COR-L47 (cell line): ENCODE data around the gene SPAG7.
A peak's percentile ranks its signal among the peaks of the same experiment; 100 is the strongest.

Experiments used
- DNase-seq: peaks from one replicate; lab custom pipeline; 2025; lab: John Stamatoyannopoulos, UW

Gene SPAG7

DNA sequence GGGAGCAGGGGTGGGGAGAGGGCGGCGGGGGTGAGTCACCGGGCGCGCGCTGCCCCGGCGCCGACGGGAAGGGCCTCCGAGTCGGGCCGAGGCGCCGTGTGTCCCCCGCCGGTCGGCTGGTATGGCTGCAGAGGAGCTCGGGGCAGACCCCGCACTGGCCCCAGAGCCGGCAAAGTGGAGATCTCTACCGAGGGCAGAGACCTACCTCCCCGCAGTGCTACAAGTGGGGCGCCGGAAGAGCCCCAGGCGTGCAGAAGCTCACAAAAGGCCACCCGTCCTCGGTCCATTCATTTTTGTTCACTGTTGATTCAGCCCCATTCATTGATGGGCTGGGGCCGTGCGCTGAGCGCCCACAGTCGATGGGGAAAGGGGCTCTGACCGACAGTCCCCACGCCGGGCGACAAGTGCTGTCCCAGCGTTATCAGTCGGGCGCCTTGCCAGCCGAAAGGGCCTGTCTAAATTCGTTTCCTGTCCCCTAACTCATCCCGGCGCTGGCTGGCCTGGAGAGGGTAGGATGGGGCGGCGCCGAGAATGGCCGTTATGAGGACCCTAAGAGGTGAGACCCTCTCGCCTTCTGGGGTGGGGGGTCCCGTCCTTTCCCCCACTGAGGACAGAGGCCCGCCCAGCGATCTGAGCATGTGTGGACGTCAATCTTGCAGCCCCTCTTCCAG lies 17.4 kb downstream of the SPAG7 start:
- no peak for DNase-seq

DNA sequence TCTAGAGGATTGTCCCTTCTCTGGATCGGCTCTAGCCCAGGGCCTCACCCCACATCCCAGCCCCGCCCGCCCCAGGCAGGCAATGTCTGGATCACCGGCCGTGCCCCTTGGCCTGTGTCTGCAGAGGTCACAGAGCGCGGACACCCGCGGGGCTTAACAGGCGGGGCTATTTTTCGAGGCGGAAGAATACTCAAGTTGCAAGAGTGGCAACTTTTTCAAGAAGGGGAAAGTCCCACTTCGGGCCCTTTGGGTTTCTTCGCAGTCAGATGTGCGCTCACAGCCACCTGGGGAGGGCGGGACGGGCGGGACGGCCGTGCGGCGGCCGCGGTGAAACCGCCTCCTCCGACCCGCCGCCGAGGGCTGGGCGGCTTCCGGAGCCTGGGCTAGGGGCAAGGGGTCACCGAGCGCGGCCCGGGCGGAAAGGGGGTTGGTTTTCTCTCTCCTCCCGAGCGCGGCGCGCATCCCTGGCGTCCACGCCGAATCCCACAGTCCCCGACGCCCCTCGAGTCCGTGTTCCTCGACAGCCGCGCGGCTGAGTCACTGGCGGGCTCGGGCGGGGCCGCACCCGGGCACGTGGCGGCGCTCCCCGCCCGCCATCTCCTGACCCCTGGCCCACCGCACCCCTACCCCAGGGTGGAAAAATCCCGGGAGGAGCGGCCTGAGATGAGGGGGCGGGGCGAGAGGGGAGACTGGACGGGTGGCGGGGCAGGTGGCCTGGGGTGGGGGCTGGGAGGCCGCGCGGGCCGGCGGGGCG lies 18.1 kb downstream of the SPAG7 start:
- DNase-seq: no peak

DNA sequence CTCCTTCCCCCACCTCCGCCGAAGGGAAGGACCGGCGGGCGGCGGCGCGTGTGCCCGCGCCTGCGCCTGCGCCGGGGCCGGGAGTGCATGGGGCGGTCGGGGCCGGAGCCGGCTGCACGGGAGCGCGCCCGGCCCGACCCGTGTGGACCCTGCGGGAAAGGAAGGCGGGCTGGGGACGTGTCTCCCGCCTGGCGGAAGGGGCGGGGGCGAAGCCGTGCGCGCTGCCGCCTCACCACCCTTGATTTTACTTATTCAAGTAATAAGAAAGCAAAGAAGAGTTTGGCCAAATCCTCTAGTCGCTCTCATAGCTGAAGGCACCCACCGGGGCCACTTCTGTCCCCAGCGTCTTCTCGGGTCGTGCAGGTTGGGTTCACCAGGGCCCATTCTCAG lies 18.7 kb downstream of the SPAG7 start:
- DNase-seq: peak; percentile 66

DNA sequence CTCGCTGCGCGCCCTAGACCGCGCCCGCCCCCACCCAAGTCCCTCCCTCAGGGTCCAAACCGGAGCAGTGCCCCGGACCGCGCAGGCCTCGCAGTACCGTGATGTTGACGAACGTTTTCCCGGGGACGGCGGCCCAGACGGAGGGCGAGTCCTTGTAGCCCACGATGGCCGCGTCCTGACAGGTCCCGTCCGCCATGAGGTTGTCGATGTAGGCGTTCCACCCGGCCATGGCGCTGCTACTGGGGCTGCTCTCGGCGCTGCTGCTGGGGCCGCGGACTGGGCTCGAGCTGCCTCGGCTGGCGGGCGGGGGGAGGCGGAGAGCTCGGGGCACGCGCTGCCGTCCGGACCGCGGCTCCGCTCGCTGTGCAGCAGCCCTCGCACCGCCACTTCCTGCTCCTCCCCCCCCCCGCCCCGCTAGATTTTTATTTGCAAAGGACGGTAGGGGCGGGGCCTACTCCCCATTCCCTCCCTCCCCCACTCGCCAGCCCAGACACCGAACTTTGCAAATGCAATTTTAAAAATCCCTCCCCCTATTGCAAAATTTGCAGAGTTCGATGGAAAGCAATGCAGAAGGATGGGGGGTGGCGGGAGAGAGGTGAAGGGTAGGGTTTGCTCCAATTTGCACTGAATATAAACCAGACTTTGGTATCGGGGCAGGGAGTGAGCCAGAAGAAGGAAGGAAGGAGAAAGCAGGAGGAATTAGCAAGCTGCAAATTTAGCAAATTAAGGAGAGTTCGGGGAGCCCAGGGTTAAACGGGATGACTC lies 19.3 kb downstream of the SPAG7 start, which contains the start of gene PFN1:
PFN1 (minus strand) TSS at position 365 of the 765 bp plus-strand sequence; CDS start at position 229, 136 bp downstream.
- peak; percentile 54 for DNase-seq

DNA sequence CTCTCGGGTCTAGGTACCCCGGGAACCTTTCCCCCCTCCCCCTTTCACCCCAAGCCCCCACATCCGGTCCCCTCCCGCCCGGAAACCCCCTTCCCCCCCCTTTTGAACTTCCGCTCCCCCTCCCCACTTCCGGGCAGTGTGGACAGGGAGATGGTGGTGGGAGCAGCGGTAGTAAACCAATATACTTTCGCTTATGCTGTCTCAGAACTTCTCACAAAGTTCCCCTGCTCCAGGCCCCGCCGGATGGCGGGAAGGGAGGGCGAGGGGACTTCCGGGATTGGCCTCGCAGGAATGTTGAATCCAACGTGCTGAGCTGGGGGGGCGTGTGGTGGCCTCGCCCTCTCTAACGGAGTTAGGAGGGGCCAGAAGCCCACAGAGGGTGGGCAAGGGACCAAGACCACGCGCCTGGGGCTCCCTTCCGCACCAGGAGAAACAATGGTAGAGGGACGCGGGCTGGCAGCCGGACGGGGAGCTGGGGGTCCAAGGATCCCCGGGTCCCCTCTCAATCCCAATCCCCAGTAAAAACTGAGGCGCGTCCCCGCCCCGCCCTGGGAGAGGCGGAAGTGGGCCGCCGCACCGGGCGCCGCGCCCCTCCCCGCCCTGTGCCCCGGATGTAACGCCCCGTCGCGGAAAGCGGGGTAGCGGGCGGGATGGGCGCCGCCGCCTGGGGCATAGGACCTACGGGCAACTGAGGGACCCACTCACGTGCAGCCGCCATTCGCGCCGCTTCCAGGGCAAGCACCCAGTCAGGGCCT lies 20.0 kb downstream of the SPAG7 start:
- DNase-seq: no peak

DNA sequence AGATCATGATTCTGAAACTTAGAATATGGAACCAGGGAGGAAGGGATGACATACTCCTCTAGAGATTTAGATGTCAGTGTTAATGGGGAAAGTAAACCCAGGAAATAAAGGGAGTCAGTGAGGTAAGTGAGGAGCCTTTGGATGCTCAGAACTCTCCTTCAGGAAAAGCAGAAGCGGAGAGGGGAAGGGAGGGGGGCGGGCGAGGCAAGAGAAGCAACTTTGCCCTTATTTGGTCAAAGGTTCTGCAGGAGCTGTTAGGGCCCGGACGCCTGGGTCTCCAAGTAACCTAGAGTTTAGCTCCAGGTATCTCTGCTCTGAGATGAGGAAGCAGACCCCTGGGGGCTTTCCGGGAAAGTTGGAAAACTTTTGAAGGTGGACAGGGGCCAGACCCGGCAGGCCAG lies 20.6 kb downstream of the SPAG7 start:
- DNase-seq: no peak

DNA sequence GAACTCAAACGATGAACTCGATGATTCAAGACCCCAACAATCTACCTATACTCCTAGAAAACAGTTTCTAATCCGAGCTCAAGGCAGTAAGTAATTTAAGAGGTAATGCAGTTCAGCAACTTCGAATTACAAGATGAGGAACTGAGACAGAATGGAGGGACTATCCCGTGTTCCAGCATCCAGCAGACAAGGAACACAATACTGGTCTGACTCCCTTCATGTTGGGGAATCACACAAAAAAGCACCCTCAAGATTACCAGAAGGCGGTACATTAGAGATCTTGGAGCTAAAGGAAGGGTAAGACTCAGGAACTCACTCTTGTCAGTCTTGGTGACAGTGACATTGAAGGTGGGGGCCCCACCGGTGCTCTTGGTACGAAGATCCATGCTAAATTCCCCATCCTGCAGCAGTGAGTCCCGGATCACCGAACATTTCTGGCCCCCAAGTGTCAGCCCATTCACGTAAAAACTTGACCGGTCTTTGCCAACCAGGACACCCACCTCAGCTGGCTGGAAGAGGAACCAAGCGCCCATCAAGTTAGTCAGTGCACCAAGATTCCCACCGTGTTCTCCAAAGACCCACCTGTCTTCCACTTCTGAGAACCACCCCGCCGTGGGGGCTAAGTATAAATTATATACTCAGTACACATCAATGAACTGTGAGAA lies 21.2 kb downstream of the SPAG7 start:
- no peak for DNase-seq

DNA sequence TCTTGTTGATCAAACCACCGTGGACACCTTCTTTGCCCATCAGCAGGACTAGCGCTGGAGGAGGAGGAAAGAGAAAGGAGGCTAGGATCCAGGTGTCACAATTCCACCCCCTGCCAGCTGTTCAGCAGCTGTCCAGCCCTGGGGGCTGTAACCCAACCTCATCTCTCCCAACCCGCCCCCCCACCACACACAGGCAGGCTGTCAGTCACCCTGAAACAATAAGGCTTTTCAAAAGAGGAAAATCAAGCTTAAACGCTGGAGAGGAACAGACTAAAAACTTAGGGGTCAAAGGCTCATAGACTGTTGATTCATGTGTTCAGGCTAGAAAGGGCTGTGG lies 21.7 kb downstream of the SPAG7 start:
- no peak for DNase-seq

DNA sequence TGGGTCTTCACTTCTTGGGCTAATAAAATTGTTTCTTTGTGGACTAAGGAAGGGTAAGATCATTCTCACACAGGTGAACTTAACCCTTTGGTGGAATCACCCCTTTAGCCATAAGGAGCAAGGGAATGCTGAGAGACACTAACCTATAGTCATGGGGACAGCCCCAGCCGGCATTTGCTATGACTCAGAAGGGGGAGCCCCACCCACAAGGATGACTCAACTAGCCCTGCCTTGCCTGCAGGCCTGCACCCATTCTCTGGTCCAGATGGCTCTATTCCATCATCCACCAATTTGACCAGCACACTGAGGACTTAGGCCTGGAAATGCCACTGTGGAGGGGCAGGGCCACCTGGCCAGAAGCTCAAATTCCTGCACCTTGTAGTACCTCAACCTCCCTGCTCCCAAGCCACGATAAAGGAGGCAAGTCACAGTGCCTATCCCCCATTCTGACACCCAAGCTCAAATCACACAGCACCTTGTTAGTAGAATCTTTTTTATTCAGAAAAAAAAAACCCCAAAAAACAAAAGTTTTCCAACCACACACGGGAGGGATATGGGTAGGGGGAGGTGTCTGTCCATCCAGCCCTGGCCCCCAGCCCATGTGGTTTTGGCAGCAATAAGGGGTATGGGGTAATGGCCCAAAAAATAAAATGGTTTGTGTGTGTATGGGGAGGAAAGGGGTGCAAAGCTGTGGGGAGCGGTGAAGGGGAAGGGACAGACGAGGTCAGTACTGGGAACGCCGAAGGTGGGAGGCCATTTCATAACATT lies 22.3 kb downstream of the SPAG7 start:
- no peak for DNase-seq

DNA sequence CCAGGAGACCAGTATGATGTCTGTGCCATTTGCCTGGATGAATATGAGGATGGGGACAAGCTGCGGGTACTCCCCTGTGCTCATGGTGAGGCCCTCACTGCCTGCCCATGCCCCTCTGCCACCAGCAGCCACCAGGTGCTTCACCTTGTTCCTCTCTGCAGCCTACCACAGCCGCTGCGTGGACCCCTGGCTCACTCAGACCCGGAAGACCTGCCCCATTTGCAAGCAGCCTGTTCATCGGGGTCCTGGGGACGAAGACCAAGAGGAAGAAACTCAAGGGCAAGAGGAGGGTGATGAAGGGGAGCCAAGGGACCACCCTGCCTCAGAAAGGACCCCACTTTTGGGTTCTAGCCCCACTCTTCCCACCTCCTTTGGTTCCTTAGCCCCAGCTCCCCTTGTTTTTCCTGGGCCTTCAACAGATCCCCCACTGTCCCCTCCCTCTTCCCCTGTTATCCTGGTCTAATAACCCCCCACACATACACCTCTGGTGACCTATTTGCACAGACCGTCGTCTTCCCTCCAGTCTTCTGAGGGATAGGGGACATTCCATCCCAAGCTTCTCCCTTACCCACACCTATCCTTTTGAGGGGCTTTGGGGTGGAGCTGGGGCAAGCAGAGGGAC lies 23.0 kb downstream of the SPAG7 start:
- no peak for DNase-seq

DNA sequence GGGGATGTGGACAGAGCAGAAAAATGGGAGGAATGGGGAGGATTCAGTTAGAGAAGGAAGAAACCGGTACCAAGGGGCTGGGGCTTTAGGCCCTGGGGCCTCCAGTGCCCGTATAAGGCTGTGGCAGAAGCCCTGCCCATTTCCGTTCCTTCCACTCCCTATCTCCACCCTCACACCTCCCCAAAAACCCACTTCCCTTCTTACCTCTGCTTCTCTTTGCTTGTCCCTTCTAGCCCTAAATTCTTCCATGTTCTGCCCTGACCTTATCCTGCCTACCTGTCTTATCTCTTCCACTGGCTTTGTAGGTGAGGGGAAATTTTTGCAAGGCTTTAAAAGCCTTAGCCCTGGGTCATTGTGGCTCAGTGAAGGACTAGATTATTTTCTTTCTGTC lies 23.5 kb downstream of the SPAG7 start:
- no peak for DNase-seq

DNA sequence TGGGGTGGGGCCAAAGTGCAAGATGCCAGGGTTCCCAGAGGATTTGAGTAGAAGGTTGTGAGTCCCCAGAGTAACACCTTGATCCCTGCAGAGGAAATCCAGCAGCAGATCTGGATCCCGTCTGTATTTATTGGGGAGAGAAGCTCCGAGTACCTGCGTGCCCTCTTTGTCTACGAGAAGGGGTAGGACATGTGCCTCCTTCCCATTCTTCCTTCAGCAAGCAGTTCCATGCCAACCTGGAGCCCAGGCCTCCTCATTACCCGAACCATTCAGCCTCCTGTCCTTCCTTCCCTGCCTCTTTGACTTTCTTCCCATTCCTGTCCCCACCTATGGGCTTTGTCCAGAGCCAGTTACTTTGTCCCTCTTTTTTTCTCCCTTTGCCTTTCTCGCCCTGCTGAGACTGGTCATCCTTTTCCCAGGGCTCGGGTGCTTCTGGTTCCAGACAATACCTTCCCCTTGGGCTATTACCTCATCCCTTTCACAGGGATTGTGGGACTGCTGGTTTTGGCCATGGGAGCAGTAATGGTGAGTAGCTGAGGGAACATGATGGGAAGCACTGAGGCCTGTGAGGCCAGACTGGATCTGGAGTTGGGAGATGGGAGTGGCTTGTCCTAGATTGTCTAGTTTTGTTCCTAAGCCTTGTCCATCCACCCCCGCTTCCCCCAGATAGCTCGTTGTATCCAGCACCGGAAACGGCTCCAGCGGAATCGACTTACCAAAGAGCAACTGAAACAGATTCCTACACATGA lies 24.7 kb downstream of the SPAG7 start:
- DNase-seq: no peak

DNA sequence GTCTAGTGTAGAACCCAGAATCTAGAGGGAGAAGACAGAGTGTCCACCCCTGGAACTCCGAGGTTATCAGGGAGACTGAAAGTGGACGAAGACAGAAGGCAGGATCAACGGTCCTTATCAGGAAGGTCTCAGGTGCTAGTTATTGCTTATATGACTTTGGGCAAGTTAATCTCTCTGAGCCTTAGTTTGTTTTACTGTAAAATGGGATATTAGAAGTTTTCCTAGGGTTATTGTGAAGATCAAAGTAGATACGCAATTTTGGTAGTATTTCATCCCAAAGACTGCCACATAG lies 26.4 kb downstream of the SPAG7 start:
- DNase-seq: no peak

DNA sequence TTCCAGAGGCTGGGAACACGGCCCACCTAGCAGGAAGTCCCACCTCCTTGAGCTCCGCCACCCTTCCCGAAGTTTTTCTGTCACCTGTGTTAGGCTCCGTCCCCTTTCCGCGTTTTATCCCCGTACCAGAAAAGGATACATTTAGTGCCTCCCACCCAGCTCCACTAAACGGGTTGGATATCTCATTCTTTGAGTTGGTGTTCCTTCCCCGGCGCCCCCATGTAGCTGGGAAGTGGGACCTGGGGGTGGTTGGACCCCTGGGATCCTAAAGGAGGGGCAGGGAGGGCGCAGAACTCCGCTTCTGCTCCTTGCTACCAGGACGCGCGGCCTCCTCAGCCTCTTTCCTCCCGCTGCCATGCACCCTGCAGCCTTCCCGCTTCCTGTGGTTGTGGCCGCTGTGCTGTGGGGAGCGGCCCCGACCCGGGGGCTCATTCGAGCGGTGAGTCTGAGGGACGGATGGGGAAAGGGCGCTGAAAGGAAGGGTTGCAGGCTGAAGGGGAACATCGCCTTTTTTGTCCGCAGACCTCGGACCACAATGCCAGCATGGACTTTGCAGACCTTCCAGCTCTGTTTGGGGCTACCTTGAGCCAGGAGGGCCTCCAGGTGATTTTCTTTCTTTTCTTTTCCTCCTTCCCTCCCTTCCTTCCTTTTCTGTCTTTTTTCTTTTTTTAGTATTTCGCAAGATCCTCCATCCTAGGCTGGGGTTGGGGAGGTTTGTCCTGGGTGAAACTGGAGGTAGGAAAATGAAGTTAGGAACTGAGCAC lies 26.9 kb downstream of the SPAG7 start:
- no peak for DNase-seq

DNA sequence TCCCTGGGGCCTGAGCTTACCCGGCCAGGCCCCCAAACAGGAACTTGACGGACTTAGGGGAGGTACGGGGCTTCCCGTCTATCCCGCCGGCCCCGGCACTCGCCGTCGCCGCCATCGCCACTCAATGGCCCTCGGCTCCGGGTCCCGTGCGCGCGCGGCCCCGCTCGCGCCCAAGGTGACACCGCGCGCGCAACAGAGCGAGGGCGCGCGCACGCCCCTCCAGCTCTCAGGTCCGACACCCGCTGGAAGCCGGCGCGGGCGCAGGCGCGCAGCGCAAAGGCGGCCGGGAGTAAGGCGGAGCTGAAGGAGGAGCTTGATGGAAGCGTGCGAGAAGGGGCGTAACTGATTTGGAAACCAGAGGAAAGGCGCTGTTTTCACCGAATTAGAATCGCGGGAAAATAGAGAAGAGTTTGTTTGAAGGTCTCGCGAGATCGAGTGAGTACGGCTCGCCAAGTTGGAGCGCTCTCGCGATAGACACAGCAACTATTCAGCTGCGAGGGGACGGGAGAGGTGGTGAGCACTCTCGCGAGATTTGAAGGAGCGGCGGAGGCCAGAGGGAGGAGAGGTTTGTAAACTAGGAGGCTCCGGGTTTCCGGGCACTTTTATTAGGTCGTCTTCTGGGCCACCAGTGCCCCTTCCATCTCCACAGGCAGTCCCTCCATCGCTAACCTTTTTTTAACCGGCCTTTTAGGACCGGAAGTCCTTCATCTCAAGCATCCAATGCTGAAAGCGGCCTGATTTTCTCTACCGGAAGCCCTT lies 27.6 kb downstream of the SPAG7 start, which contains the start of the genes RNF167 and SLC25A11:
RNF167 (plus strand) TSS at position 473 of the 759 bp plus-strand sequence. CDS start 642 bp downstream, outside the sequence.
SLC25A11 (minus strand) TSS at position 251 of the 759 bp plus-strand sequence; CDS start at position 115, 136 bp downstream.
- DNase-seq: peak; percentile 93

DNA sequence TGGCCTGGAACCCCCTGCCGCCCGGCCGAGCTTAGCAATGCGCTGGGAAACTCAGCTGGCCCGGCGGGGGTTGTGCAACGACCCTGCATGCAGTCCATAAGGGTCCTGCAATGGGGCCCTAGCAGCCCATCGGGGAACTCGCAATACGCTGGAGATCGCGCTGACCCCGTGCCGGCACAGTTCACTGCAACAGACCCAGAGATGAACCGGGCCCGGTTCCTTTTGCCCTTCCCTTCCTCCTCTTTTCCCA lies 28.1 kb downstream of the SPAG7 start:
- no peak for DNase-seq

DNA sequence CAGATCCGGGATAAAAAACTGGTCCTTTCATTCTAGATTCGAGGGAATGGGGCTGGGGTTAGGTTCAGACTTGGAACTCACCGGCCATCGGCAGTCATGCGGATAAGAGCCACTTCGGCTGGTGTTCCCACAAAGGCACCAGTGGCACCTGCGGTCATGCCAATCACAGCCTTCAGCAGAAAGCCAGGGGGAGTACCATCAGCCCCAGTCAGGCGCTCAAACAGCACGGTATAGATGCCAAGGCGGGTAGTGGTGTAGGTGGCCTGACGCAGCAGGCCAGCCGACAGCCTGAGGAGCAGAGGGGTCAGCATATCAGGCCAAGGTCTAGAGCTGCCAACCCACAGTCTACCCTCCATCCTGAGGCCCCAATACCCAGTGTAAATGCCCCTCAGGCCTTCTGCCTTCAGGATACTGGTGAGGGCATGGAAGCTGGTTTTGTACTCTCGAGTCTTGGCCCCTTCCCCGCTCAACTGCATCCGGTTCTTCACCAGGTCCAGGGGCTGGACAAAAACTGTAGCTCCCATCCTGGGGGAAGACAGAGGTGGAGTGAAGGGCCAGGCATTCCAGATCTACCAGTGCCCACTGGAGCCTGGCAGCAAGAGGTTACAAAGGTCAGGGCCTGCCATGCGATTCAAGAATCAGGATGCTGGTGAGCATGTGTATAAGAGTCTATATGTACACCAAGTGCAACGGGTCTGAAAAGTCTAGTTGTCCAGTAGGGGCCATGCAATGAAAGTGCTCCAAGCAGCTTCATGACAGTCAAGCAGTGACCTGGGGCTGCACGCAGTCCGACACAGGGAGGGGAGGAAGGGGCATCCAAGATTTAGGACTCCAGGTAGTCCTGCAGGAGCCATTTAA lies 28.7 kb downstream of the SPAG7 start:
- no peak for DNase-seq

DNA sequence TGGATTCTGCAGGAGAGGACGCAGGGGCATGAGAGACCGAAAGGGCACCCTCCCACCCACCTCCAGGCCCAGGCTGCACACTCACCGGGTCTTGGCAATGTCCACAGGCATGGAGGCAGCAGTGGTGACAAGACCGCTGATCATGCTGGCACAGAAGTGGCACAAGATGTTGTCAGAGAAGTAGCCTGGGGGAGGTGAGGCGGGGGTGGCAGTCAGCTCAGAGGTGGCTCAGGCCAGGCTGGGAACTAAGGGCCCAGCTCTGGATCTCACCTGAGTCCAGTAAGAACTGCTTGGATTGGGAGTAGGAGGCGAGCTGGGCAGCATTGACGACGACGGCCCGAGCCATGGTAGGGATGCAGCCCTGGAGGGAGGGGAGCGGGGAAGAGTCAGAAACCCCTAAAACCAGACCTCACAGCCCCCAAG lies 29.5 kb downstream of the SPAG7 start:
- no peak for DNase-seq
